Sigmoid colon (tissue), 7 donors: ENCODE results near the gene UQCRH. TPM values are rescaled to one million over a fixed set of nuclear protein-coding genes. Genes with fewer than 3 reads are reported as not detected.
"Not testable (repeated sequence)": the region's sequence is repeated elsewhere in the genome, so short reads cannot be mapped to it uniquely, and the experiment has no call there.

ENCODE experiments used
- DNase-seq: peaks from one replicate; pipeline ENCODE4 v3.0.0-alpha.2; 2019
- H3K27ac ChIP-seq, 4 donors: fragments of 200-600 bp; sonication (generic); one replicate each; pipeline ENCODE4 v1.5.1; 2016 to 2019; ENCODE audit warnings: mild to moderate bottlenecking in 1 of 4
- H3K27me3 ChIP-seq, 3 donors: fragments of 200-600 bp; sonication (generic); one replicate each; pipeline ENCODE4 v1.5.1; 2019; ENCODE audit warnings: mild to moderate bottlenecking in 1 of 3
- H3K36me3 ChIP-seq, 4 donors: fragments of 200-600 bp; sonication (generic); one replicate each; pipeline ENCODE4 v1.5.1; 2016 to 2019
- H3K4me1 ChIP-seq, 4 donors: fragments of 200-600 bp; sonication (generic); one replicate each; pipeline ENCODE4 v1.5.1; 2017 to 2019
- H3K4me3 ChIP-seq, 4 donors: fragments of 200-600 bp; sonication (generic); one replicate each; pipeline ENCODE4 v1.5.1; 2017 to 2019; ENCODE audit warnings: mild to moderate bottlenecking in 2 of 4, moderate library complexity in 1 of 4
- H3K9me3 ChIP-seq, 4 donors: fragments of 200-600 bp in 3 of 4; sonication (generic) in 3 of 4; one replicate each; pipeline versions ENCODE4 v1.5.1 to v1.6.1; 2013 to 2019
- EP300 ChIP-seq, 4 donors: sonication (generic); formaldehyde crosslinking; IDR thresholded peaks; one replicate each; pipeline ENCODE4 v1.6.1; 2017; ENCODE audit warnings: antibody characterized with exemption in 4 of 4
- POLR2A ChIP-seq, 2 donors: fragments of 450-650 bp; IDR thresholded peaks; one replicate each; pipeline ENCODE4 v1.6.1; 2016; ENCODE audit warnings: antibody characterized with exemption in 2 of 2, mild to moderate bottlenecking in 2 of 2, moderate library complexity in 2 of 2
- POLR2AphosphoS5 ChIP-seq, 4 donors: sonication (generic); formaldehyde crosslinking; IDR thresholded peaks; one replicate each; pipeline ENCODE4 v1.6.1; 2017; ENCODE audit warnings: antibody characterized with exemption in 4 of 4
- WGBS, 2 donors: extraction: QIAGEN DNeasy Blood & Tissue Kit; methylation state at CpG; one replicate each; pipeline ENCODE4 v1.1.7; 2013; 5-methylcytosine and 5-hydroxymethylcytosine counted together
- intact Hi-C: fragments of 100-400 bp; cut with DNase I; formaldehyde crosslinking; loops from one replicate; pipeline ENCODE4 v1.15.1; 2023
- polyA plus RNA-seq, 3 donors: library from polyadenylated mRNA; stranded (reverse); fragments of 200-250 nt; gene quantifications; one replicate each; pipeline ENCODE4 v1.2.3, GENCODE V29; 2013
- total RNA-seq, 4 donors: library from RNA; depleted of rRNA; stranded (reverse); fragments of >200 nt; gene quantifications; one replicate each; pipeline ENCODE4 v1.1.0, GENCODE V29; 2016
- TF ChIP-seq, protein P1 (sequence below), 4 experiments: fragments of 450-650 bp in 3 of 4; fragments of 200-600 bp in 1 of 4; IDR thresholded peaks; one replicate each; pipeline ENCODE4 v1.5.1; 2016 to 2019; ENCODE audit warnings: antibody characterized with exemption in 4 of 4, mild to moderate bottlenecking in 3 of 4, moderate library complexity in 2 of 4
- donor health status: healthy with polysubstance abuse.
- donor health status: Bipolar disorder and iron deficiency.
- donor health status: healthy.

Gene UQCRH
- total and polyA plus RNA-seq, 7 donors = 414 to 1,339 (median 610) TPM

DNA sequence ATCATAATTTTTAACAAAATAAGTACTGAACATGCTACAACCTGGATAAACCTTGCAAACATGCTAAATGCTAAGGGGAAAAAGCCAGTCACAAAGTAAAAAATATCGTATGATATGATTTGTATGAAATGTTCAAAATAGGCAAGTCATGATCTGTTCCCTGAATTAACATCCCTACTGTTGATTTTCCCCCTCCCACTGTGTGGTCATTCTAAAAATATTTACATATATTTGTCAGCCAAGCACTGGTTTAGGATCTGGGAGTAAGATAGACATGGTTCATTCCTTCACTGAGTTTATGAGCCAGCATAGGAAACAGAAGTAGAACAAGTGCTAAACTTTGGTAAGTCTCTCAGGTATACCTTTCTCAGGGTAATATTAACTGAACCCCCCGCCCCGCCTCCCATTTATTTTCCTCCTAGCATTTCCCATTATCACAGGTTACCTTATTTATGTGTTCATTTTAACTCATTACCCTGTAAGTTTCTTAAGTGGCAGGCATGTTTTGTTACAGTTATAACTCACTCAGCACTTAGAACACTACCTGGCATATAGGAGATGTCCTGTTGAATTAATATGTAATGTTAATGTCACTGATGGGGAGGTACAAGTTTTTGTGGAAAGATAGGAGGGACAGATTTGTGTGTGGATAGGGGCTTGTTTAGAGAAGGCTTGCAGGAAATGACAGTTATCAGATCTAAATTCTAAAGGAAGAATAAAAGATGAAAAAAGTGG, 12.3 kb downstream of the UQCRH start:
- H3K4me1 ChIP-seq = no peaks in the 10 kb centered on the region
- no peak for DNase-seq
- peaks cover 16 to 74% (median 52%) of the 10 kb centered on the region in 4 donors for H3K36me3 ChIP-seq
- 92 to 94% methylated on average over 3 of the region's 3 CpGs for WGBS, 2 donors
- no peak for TF ChIP-seq EP300 (IDR thresholded peaks at IDR 0.05)
- TF ChIP-seq, protein P1, sequence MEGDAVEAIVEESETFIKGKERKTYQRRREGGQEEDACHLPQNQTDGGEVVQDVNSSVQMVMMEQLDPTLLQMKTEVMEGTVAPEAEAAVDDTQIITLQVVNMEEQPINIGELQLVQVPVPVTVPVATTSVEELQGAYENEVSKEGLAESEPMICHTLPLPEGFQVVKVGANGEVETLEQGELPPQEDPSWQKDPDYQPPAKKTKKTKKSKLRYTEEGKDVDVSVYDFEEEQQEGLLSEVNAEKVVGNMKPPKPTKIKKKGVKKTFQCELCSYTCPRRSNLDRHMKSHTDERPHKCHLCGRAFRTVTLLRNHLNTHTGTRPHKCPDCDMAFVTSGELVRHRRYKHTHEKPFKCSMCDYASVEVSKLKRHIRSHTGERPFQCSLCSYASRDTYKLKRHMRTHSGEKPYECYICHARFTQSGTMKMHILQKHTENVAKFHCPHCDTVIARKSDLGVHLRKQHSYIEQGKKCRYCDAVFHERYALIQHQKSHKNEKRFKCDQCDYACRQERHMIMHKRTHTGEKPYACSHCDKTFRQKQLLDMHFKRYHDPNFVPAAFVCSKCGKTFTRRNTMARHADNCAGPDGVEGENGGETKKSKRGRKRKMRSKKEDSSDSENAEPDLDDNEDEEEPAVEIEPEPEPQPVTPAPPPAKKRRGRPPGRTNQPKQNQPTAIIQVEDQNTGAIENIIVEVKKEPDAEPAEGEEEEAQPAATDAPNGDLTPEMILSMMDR (IDR thresholded peaks at IDR 0.05) = no peak
- TF ChIP-seq POLR2AphosphoS5 (IDR thresholded peaks at IDR 0.05) = no peak
- TF ChIP-seq POLR2A (IDR thresholded peaks at IDR 0.05) = no peak
- no peaks in the 10 kb centered on the region for H3K9me3 ChIP-seq
- no peaks in the 10 kb centered on the region for H3K27me3 ChIP-seq
- intact Hi-C loops = no loop called here
- no peak overlapping the region for H3K27ac ChIP-seq
- H3K4me3 ChIP-seq = no peak overlapping the region

DNA sequence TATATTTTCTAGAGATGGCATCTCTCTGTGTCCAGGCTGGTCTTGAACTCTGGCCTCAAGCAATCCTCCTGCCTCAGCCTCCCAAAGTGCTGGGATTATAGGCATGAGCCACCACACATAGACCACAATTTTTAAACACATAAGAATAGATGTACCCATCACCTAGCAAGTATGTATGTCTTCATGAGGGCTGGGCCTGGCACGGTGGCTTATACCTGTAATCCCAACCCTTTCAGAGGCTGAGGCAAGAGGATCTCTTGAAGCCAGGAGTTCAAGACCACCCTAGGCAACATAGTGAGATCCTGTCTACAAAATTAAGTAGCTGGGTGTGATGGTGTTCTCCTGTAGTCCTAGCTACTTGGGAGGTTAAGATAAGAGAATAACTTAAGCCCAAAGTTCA, 13.8 kb downstream of the UQCRH start:
- Histone ChIP-seq H3K27ac (no peak overlapping the region), H3K9me3 (no peaks in the 10 kb centered on the region), H3K4me3 (no peak overlapping the region), H3K4me1 (no peaks in the 10 kb centered on the region), H3K36me3 (peaks cover 9 to 59% (median 38%) of the 10 kb centered on the region in 4 donors), H3K27me3 (no peaks in the 10 kb centered on the region)
- 88 to 97% methylated on average over 1 of the region's 1 CpG for WGBS, 2 donors
- DNase-seq = no peak
- intact Hi-C loops = no loop called here
- TF ChIP-seq POLR2AphosphoS5 (IDR thresholded peaks at IDR 0.05) (no peak), EP300 (IDR thresholded peaks at IDR 0.05) (no peak), POLR2A (IDR thresholded peaks at IDR 0.05) (no peak)
- TF ChIP-seq, protein P1 (IDR thresholded peaks at IDR 0.05) = no peak

DNA sequence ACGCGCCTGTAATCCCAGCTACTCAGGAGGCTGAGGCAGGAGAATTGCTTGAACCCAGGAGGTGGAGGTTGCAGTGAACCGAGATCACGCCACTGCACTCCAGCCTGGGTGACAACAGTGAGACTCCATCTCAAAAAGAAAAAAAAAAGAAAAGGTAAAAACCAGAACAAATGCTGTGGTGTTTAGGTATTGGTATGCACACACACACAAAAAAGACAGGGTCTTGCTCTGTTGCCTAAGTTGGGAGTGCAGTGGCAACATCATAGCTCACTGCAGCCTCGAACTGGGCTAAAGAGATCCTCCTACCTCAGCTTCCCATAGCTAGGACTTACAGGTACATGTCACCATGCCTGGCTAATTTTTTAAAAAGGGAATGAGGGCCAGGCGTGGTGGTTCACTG, 15.8 kb downstream of the UQCRH start:
- H3K4me1 ChIP-seq, H3K9me3 ChIP-seq, DNase-seq, H3K4me3 ChIP-seq, H3K27ac ChIP-seq, H3K27me3 ChIP-seq, intact Hi-C loops: not testable (repeated sequence)
- WGBS, 2 donors = 89 to 94% methylated on average over 6 of the region's 6 CpGs
- peaks cover 0 to 39% (median 20%) of the 10 kb centered on the region in 4 donors for H3K36me3 ChIP-seq

DNA sequence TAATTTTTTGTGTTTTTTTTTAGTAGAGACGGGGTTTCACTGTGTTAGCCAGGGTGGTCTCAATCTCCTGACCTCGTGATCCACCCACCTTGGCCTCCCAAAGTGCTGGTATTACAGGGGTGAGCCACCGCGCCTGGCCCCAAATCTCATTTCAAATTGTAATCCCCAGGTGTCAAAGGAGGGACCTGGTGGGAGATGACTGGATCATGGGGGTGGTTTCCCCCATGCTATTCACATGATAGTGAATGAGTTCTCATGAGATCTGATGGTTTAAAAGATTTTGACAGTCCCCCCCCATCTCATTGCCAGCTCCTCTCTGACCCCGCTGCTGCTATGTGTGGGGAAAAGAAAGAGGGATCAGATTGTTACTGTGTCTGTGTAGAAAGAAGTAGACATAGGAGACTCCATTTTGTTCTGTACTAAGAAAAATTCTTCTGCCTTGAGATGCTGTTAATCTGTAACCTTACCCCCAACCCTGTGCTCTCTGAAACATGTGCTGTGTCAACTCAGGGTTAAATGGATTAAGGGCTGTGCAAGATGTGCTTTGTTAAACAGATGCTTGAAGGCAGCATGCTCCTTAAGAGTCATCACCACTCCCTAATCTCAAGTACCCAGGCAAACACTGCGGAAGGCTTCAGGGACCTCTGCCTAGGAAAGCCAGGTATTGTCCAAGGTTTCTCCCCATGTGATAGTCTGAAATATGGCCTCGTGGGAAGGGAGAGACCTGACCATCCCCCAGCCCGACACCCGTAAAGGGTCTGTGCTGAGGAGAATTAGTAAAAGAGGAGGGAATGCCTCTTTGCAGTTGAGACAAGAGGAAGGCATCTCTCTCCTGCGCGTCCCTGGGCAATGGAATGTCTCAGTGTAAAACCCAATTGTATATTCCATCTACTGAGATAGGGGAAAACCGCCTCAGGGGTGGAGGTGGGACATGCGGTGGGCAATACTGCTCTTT, 16.7 kb downstream of the UQCRH start:
- WGBS, 2 donors = 84 to 91% methylated on average over 12 of the region's 13 CpGs
- H3K36me3 ChIP-seq = peaks cover 0 to 30% (median 14%) of the 10 kb centered on the region in 4 donors
- H3K9me3 ChIP-seq, H3K4me1 ChIP-seq, H3K27ac ChIP-seq, DNase-seq, intact Hi-C loops, H3K27me3 ChIP-seq, H3K4me3 ChIP-seq: not testable (repeated sequence)

DNA sequence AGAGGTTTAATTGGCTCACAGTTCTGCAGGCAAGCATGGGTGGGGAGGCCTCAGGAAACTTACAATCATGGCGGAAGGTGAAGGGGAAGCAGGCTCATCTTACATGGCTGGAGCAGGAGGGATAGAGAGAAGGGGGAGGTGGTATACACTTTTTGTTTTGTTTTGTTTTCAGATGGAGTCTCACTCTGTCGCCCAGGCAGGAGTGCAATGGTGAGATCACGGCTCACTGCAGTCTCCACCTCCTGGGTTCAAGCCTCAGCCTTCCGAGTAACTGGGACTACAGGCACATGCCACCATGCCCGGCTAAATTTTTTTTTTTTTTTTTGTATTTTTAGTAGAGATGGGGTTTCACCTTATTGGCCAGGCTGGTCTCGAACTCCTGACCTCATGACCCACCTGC, 18.7 kb downstream of the UQCRH start:
- H3K4me3 ChIP-seq, DNase-seq, intact Hi-C loops, H3K9me3 ChIP-seq, H3K27ac ChIP-seq, H3K27me3 ChIP-seq, H3K4me1 ChIP-seq: not testable (repeated sequence)
- H3K36me3 ChIP-seq = peaks cover 0 to 10% (median 3%) of the 10 kb centered on the region in 4 donors
- WGBS, 2 donors = 92 to 98% methylated on average over 6 of the region's 6 CpGs

DNA sequence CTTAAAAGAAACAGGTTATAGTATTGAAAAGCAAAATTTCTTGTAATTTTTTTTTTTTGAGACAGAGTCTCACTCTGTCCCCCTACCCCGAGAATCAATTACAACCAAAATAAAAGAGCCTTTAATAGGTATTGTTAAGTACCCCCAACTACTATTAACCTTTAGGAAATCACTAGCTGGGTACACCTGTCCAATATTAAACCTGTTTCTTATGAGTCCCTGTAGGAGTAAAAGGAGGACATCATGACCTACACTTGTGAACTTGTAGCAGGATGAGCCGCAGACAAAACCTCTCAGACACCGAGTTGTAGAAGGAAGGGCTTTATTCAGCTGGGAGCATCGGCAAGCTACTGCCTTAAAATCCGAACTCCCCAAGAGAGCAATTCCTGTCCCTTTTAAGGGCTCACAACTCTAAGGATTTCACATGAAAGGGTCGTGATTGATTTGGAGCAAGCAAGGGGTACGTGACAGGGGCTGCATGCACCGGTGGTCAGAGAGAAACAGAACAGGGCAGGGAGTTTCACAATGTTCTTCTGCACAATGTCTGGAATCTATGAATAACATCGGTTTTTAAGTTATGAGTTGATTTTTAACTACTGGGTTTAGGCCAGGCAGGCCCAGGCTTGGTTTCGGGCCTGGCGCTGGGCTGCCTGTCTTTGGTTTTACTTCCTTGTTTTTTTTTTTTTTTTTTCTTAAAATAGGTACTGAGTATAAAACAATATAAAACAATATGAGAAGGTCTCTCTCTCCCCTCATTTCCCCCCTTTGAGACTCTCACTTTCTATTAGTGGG, 22.0 kb downstream of the UQCRH start:
- H3K36me3 ChIP-seq, H3K4me1 ChIP-seq, DNase-seq, H3K27ac ChIP-seq, intact Hi-C loops, H3K27me3 ChIP-seq, H3K4me3 ChIP-seq, H3K9me3 ChIP-seq: not testable (repeated sequence)
- WGBS, 2 donors = 87 to 95% methylated on average over 11 of the region's 11 CpGs

DNA sequence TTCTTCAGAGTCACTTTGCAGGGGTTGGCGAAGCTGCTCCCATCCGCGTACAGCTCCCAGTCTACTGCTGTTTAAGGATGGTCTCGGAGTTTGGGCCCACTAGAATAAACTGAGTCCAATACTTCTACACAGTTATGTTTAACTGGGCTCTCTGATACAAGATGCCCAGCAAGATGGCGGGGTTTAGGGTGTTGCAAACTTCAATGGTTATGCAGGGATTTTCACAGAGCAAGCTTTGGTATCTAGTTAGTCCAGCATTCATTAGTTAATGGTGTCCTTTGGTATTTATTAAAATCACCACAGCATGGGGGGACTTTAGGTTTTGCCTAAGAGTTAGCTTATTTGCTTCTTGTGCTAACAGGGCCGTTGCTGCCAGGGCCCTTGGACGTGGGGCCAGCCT, 24.7 kb downstream of the UQCRH start:
- H3K4me3 ChIP-seq, intact Hi-C loops, DNase-seq, H3K27me3 ChIP-seq, H3K27ac ChIP-seq, H3K4me1 ChIP-seq, H3K36me3 ChIP-seq, H3K9me3 ChIP-seq: not testable (repeated sequence)
- 93 to 94% methylated on average over 7 of the region's 7 CpGs for WGBS, 2 donors

DNA sequence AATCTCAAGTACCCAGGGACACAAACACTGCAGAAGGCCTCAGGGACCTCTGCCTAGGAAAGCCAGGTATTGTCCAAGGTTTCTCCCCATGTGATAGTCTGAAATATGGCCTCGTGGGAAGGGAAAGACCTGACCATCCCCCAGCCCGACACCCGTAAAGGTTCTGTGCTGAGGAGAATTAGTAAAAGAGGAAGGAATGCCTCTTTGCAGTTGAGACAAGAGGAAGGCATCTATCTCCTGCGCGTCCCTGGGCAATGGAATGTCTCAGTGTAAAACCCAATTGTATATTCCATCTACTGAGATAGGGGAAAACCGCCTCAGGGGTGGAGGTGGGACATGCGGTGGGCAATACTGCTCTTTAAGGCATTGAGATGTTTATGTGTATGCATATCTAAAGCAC, 26.3 kb downstream of the UQCRH start:
- H3K27me3 ChIP-seq, intact Hi-C loops, H3K4me3 ChIP-seq, H3K4me1 ChIP-seq, H3K9me3 ChIP-seq, DNase-seq, H3K27ac ChIP-seq, H3K36me3 ChIP-seq: not testable (repeated sequence)
- WGBS, 2 donors = 72 to 77% methylated on average over 6 of the region's 7 CpGs

DNA sequence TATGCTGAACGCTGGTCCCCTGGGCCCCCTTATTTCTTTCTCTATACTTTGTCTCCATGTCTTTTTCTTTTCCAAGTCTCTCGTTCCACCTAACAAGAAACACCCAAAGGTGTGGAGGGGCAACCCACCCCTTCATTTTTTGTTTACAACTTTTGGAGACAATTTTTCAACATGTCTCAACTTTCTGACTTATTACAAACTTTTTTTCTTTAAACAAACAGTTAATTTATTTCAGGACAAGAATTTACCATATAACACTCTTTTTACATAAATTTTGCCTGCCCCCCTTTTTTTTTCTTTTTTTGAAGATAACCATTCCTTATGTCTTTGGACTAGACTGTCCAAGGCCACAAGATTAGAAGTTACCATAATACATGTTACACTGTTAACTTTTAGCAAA, 26.9 kb downstream of the UQCRH start:
- DNase-seq, H3K4me1 ChIP-seq, H3K36me3 ChIP-seq, H3K4me3 ChIP-seq, H3K27me3 ChIP-seq, intact Hi-C loops, H3K9me3 ChIP-seq, H3K27ac ChIP-seq: not testable (repeated sequence)
- 89 to 91% methylated on average over 2 of the region's 2 CpGs for WGBS, 2 donors
